K562 (cell line): ENCODE results near the gene HOXA1. TPM values are rescaled to one million over a fixed set of nuclear protein-coding genes. Genes with fewer than 3 reads are reported as not detected.

ENCODE experiments used
- ATAC-seq: fragments of 200-7000 bp; cut with Tn5 transposase; 3 replicates; pipeline ENCODE4 v1.9.1; 2020; ENCODE audit warnings: moderate library complexity
- BruUV-seq: library from RNA; stranded (reverse); fragments of 400-500 nt; replicated peaks from 2 replicates; lab custom pipeline; 2021; lab: Mats Ljungman, UMichigan
- CTCF ChIA-PET: fragments of 300-600 bp; formaldehyde crosslinking; extraction: SDS; loops from one replicate; lab custom pipeline; 2021; ENCODE audit warnings: low intra/inter-chr PET ratio; lab: Yijun Ruan, JAX
- POLR2A ChIA-PET: fragments of 300-600, 350-650 bp; sonication (Branson Sonifier 250); formaldehyde crosslinking; extraction: SDS; loops from one replicate; lab custom pipeline; 2021; ENCODE audit warnings: antibody characterized with exemption, inconsistent platforms; lab: Yijun Ruan, JAX
- DNase-seq, 4 experiments: peaks; one replicate each; pipeline versions ENCODE4 v3.0.0 to v3.0.0-alpha.2; 2011 to 2018; ENCODE audit warnings: low spot score in 3 of 4, mixed read lengths in 3 of 4; ENCODE audit errors: extremely low read depth in 1 of 4
- FAIRE-seq: peaks from 2 replicates; lab custom pipeline; 2011; peaks lifted over from hg19 to GRCh38; lab: Jason Lieb, UNC
- H2AFZ ChIP-seq: 2 replicates; pipeline ENCODE4 v1.6.0; 2011; ENCODE audit warnings: low read depth, low read length, control low read depth, inconsistent platforms
- H3K27ac ChIP-seq: fragments of 200-600 bp; 3 replicates; pipeline ENCODE4 v1.8.0; 2011; ENCODE audit warnings: low read depth, mild to moderate bottlenecking, control low read depth, inconsistent platforms, low read length, moderate library complexity, mixed read lengths; ENCODE audit errors: extremely low read depth
- H3K27me3 ChIP-seq, 2 experiments: fragments of 300-600 bp in 1 of 2; 2 replicates in 1 of 2; 3 replicates in 1 of 2; pipeline versions ENCODE4 v1.6.0 to v1.8.0; 2011; ENCODE audit warnings: inconsistent platforms in 2 of 2, low read length in 2 of 2, mild to moderate bottlenecking in 1 of 2, mixed read lengths in 1 of 2, moderate library complexity in 1 of 2; ENCODE audit not compliant: control insufficient read depth in 2 of 2, insufficient read depth in 2 of 2
- H3K36me3 ChIP-seq: fragments of 300-600 bp; 3 replicates; pipeline ENCODE4 v1.8.0; 2011; ENCODE audit warnings: mild to moderate bottlenecking, low read length, inconsistent platforms; ENCODE audit not compliant: control insufficient read depth, insufficient read depth
- H3K4me1 ChIP-seq, 2 experiments: fragments of 200-600 bp in 1 of 2; replicated peaks in 1 of 2; 2 replicates in 1 of 2; 3 replicates in 1 of 2; pipeline versions ENCODE4 v1.5.1 to v1.8.0; 2011; ENCODE audit warnings: inconsistent platforms in 2 of 2, low read length in 2 of 2, mild to moderate bottlenecking in 1 of 2, mixed read lengths in 1 of 2, moderate library complexity in 1 of 2; ENCODE audit not compliant: control insufficient read depth in 2 of 2, insufficient read depth in 2 of 2
- H3K4me2 ChIP-seq: 2 replicates; pipeline ENCODE4 v1.6.1; 2011; ENCODE audit warnings: low read length, control low read depth, inconsistent platforms, mixed read lengths; ENCODE audit not compliant: insufficient read depth
- H3K4me3 ChIP-seq: fragments of 200-600 bp; sonication (generic), shearing (Covaris generic); 2 replicates; pipeline ENCODE4 v1.5.1; 2016; ENCODE audit warnings: control low read depth, inconsistent platforms
- H3K79me2 ChIP-seq: fragments of 200-600 bp; 3 replicates; pipeline ENCODE4 v1.8.0; 2011; ENCODE audit warnings: low read length, inconsistent platforms; ENCODE audit not compliant: control insufficient read depth, insufficient read depth
- H3K9ac ChIP-seq, 2 experiments: 2 replicates each; pipeline versions ENCODE4 v1.6.0 to v1.6.1; 2011; ENCODE audit warnings: low read depth in 2 of 2, low read length in 2 of 2, control low read depth in 1 of 2, inconsistent platforms in 1 of 2, mild to moderate bottlenecking in 1 of 2, mixed read lengths in 1 of 2; ENCODE audit not compliant: insufficient read depth in 1 of 2
- H3K9me1 ChIP-seq: one replicate; pipeline ENCODE4 v1.6.0; 2011; ENCODE audit warnings: inconsistent platforms, mild to moderate bottlenecking, low read length, moderate library complexity; ENCODE audit not compliant: control insufficient read depth, insufficient read depth
- H3K9me3 ChIP-seq: replicated peaks from 2 replicates; pipeline ENCODE4 v1.5.1; 2011; ENCODE audit warnings: low read depth, low read length, inconsistent platforms; ENCODE audit not compliant: control insufficient read depth, insufficient read depth
- H4K20me1 ChIP-seq: replicated peaks from 2 replicates; pipeline ENCODE4 v1.6.1; 2011; ENCODE audit warnings: low read length, inconsistent platforms, mixed read lengths; ENCODE audit not compliant: control insufficient read depth, insufficient read depth
- ELF4 ChIP-seq: fragments of 450-650 bp; formaldehyde crosslinking; IDR thresholded peaks from 2 replicates; pipeline ENCODE4 v1.4.0; 2022; ENCODE audit warnings: missing genetic modification characterization
- ETV5 ChIP-seq: sonication (generic); formaldehyde crosslinking; IDR thresholded peaks from 2 replicates; pipeline ENCODE4 v1.4.0; 2020; ENCODE audit warnings: low read depth, mild to moderate bottlenecking, missing genetic modification reagents
- HMG20A ChIP-seq: fragments of 450-650 bp; formaldehyde crosslinking; conservative IDR thresholded peaks from 2 replicates; pipeline ENCODE4 v1.4.0; 2020; ENCODE audit warnings: mild to moderate bottlenecking, mixed read lengths
- KAT7 ChIP-seq: sonication (generic); formaldehyde crosslinking; IDR thresholded peaks from 2 replicates; pipeline ENCODE4 v1.8.0; 2022; ENCODE audit warnings: missing genetic modification reagents, mild to moderate bottlenecking, borderline replicate concordance
- TARDBP ChIP-seq: fragments of 450-650 bp; IDR thresholded peaks from 2 replicates; pipeline ENCODE4 v1.6.1; 2016
- WGBS: fragments of 100-300 bp; shearing (Covaris generic); methylation state at CpG from one replicate; pipeline ENCODE4 v1.1.6; 2016; ENCODE audit warnings: low coverage, mixed read lengths; ENCODE audit not compliant: insufficient coverage; ENCODE audit errors: missing lambda C conversion rate; 5-methylcytosine and 5-hydroxymethylcytosine counted together
- in situ Hi-C: fragments of 300-500 bp; cut with MboI; formaldehyde crosslinking; loops from 4 replicates; pipeline ENCODE4 v1.15.0; 2018; ENCODE audit warnings: inconsistent platforms, mixed read lengths
- intact Hi-C: fragments of 100-400 bp; cut with micrococcal nuclease; formaldehyde crosslinking; loops from 2 replicates; pipeline ENCODE4 v1.14.2; 2022
- polyA plus RNA-seq, 8 experiments: library from polyadenylated mRNA; depleted of rRNA in 4 of 8; stranded (reverse) in 5 of 8; unstranded in 3 of 8; fragments of >200 nt; fragmentation: Nextera tagmentation in 2 of 8; fragmentation: Illumina TruSeq in 1 of 8; extraction: Ambion mirVana in 2 of 8; extraction: Trizol in 1 of 8; gene quantifications; 2 replicates each; pipeline versions ENCODE4 v1.2.1 to v1.2.3, GENCODE V29; 2011 to 2014; ENCODE audit warnings: inconsistent platforms in 1 of 8, missing spikeins in 1 of 8
- total RNA-seq, 7 experiments: library from RNA; depleted of rRNA in 6 of 7; stranded (reverse); fragments of >200 nt in 6 of 7; fragmentation: Illumina TruSeq in 2 of 7; extraction: Trizol in 2 of 7; gene quantifications; 2 replicates each; pipeline versions ENCODE4 v1.2.1 to v1.2.3, GENCODE V29; 2011 to 2021; ENCODE audit warnings: low replicate concordance in 1 of 7

The HOXA1 gene
- total and polyA plus RNA-seq, 9 of the 15 experiments (the other 6 are each of a cell fraction or from before 2014, with no cell fraction given): 0.03 to 0.63 (median 0.09) TPM; not detected in 4

DNA sequence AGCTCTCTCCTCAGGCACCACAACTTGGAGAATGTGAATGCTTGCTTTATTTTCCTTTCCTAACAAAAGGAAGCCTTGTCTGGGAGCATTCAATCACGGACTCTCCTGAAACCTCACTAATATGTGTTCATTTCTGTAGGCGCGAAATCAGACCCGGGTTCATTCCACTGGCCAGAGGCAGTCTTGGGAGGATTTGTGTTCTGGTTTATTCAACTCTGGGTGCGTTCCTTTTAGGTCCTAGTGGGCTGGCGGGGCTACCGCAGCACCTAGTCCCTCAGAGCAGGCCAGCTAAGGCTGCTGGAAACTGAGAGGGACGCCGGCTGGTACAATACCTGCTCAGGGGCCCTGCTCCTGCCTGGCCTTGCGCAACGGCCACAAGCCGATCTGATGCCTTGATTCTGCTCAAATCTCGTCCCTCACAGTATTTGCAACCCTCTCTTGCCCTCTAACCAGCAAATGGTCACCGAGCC lies 27.2 kb upstream of the HOXA1 start:
- H4K20me1 ChIP-seq: no peaks in the 10 kb centered on the region; the same call in none of the 2 replicates
- H3K4me1 ChIP-seq: no peaks in the 10 kb centered on the region
- no peak overlapping the region for H3K4me2 ChIP-seq
- no peaks in the 10 kb centered on the region for H3K9me3 ChIP-seq
- no peaks in the 10 kb centered on the region for H3K9me1 ChIP-seq
- no peak overlapping the region for H3K27ac ChIP-seq
- ChIA-PET CTCF (no interaction called here), POLR2A (interaction anchor here (0.6 kb wide), 1 partner anchor 95 kb away, joined by 3 read pairs; no protein-coding TSS in a partner anchor)
- H3K79me2 ChIP-seq: no peaks in the 10 kb centered on the region
- no peak for TF ChIP-seq HMG20A (CRISPR knock-in tag)
- no peak for TF ChIP-seq ETV5 (CRISPR knock-in tag)
- no peak for TF ChIP-seq TARDBP
- no peak for TF ChIP-seq ELF4 (CRISPR knock-in tag)
- no peak for TF ChIP-seq KAT7 (CRISPR knock-in tag)
- no peak for DNase-seq
- H2AFZ ChIP-seq: no peak overlapping the region
- no peak overlapping the region for H3K4me3 ChIP-seq
- ATAC-seq: no peak
- H3K36me3 ChIP-seq: no peaks in the 10 kb centered on the region
- intact Hi-C loops: no loop called here
- FAIRE-seq: no peak
- WGBS: 2% methylated on average over 13 of the region's 14 CpGs
- peaks cover 29 to 62% of the 10 kb centered on the region in 2 experiments; a peak in 4 of 5 replicates for H3K27me3 ChIP-seq
- in situ Hi-C loops: no loop called here
- no peak overlapping the region for H3K9ac ChIP-seq
- no TSS peak for BruUV-seq
